Left forelimb (tissue), 1 donor: Measurements from ENCODE around the gene MAGEA3.
"Not testable (repeated sequence)": the region's sequence is repeated elsewhere in the genome, so short reads cannot be mapped to it uniquely, and the experiment has no call there.

Experiments
- DNase-seq: peaks from one replicate; pipeline ENCODE4 v3.0.0-alpha.2; 2018; ENCODE audit warnings: low spot score

MAGEA3 gene, protein sequence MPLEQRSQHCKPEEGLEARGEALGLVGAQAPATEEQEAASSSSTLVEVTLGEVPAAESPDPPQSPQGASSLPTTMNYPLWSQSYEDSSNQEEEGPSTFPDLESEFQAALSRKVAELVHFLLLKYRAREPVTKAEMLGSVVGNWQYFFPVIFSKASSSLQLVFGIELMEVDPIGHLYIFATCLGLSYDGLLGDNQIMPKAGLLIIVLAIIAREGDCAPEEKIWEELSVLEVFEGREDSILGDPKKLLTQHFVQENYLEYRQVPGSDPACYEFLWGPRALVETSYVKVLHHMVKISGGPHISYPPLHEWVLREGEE

DNA sequence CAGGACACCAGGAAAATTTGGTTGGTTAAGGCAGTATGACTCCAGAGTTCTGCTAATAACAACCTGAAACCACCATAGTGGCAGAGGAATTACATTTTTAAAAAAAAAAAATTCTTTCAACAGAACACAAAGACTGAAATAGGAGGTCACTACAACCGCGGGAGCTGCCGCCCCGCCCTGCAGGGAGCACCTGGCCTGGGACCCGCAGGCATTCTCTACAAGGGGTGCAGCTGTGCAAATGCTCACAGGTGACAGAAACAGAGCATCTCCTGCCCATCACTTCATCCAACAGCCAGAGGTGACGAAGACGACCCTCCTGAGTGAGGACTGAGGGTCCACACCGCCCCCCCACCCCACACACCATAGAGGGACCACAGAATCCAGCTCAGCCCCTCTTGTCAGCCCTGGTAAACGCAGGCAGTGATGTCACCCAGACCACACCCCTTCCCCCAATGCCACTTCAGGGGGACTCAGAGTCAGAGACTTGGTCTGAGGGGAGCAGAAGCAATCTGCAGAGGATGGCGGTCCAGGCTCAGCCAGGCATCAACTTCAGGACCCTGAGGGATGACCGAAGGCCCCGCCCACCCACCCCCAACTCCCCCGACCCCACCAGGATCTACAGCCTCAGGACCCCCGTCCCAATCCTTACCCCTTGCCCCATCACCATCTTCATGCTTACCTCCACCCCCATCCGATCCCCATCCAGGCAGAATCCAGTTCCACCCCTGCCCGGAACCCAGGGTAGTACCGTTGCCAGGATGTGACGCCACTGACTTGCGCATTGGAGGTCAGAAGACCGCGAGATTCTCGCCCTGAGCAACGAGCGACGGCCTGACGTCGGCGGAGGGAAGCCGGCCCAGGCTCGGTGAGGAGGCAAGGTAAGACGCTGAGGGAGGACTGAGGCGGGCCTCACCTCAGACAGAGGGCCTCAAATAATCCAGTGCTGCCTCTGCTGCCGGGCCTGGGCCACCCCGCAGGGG, at the start of gene MAGEA3:
MAGEA3 (plus strand) TSS at position 843 of the 980 bp plus-strand sequence. CDS start 2,039 bp downstream, outside the sequence.
- not testable (repeated sequence) for DNase-seq

DNA sequence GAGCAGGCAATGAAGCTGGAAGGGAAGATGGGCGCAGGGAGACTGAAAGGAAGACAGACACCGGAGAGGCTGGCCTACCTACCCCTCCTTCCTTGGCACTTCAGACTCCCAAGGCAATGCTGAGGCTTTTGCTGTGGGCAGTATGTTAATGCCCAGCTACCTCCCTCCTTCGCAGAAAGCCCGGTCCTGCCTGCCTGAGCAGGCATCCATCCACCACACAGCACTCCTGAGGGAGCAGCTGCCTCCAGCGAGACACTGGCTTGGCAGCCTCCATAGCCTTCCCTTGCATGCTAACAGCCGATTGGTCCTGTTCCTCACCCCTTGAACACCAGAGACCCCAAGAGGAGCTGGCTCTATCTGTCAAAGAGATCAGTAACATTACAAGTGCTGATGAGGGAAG, 46.5 kb upstream of the MAGEA3 start:
- no peak for DNase-seq

DNA sequence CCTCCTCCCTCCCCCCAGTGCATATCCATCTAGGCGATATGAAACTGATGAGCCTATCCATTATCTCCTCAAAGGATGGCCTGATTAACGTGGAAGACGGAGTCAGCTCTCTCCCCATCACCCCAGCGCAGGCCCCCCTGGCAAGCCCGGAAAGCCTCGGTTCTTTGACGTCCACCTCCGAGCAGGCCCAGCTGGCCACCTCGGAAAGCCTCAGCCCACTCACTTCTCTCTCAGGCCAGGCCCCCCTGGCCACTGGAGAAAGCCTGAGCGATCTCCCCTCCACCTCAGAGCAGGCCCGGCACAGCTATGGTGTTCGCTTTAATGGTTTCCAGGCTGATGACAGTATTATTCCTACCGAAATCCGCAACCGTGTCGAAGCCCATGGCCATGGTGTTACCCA, 46.1 kb upstream of the MAGEA3 start:
- no peak for DNase-seq

DNA sequence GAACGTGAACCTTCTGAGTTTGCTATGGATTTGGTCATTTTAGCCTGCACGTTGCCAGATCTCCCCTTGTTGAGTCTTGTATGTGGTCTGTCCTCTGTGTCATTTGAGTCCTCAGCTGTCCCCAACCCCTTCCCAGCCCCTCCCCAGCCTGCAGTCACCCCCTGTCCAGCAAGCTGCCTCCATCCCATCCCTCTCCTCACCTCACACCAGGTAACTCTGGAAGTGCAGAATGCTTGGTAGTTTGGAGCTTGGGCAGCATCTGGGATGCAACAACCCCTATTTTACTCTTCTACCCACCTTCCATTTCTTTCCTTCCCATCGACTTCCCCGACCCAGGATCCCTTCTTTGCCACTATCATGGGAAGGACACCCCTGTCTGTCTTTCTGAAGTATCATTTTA, 42.5 kb upstream of the MAGEA3 start:
- DNase-seq = no peak

DNA sequence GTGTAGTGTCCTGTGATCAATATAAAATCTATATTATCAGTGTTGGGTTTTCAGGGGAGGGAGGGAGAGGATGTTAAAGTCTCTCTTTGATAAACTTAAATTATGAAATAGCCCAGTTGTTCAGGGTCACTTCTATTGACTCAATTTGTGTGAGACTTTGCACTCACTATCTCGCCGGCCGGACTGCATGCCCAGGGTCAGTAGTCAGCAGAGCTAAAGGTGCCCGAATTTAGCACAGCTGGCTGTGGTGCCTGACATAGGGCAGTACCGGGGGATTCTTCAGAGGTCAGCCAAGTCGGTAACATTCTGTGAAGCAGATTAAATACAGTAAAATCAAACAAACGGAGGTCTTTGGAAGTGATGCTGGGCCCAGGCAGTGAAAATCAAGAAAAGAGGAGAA, 41.7 kb upstream of the MAGEA3 start:
- no peak for DNase-seq

DNA sequence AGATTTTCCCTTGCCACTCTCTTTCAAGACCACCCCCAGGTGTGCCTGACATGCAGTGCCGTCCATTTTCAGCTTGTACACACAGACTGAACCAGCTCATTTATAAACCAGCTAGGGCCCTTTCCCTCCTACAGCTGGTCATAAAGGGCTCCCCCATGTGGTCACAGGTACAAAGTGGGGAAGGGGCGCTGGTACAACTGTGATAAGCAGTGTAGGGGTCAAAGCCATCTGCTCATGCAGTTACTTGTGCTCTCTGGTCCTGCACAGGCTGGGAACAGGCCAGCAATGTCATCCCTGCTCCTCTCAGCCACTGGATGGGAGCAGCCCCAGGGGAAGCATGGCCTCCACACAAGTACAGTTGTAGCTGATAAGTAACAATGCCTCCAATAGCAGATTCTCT, 40.3 kb upstream of the MAGEA3 start:
- DNase-seq = no peak

DNA sequence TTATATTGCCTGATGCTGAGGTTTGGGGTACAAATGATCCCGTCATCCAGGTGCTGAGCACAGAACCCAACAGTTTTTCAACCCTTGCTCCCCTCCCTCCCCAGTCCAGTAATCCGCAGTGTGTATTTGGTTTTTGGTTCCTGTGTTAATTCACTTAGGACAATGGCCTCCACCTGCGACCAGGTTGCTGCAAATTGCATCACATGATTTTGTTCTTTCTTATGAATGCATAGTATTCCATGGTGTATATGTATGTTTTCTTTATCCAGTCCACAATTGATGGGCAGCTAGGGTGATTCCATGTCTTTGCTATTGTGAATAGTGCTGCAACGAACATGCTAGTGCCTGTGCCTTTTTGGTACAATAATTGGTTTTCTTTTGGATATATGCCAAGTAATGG, 35.5 kb upstream of the MAGEA3 start:
- DNase-seq = no peak

DNA sequence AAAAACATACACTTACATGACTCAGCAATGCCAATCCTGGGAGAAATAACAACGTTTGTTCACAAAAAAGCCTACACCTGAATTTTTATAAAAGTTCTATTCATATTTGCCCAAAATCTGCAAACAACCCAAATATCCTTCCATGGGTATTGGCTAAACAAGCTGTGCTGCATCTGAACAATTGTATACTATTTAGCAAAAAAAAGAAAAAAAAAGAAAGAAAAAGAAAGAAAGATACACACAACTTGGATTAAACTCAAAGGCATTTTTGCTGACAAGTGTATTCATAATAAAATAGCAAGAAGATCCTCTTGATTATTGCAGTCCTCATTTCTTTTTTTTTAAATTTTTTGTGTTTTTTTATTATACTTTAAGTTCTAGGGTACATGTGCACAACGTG, 24.5 kb upstream of the MAGEA3 start:
- no peak for DNase-seq

DNA sequence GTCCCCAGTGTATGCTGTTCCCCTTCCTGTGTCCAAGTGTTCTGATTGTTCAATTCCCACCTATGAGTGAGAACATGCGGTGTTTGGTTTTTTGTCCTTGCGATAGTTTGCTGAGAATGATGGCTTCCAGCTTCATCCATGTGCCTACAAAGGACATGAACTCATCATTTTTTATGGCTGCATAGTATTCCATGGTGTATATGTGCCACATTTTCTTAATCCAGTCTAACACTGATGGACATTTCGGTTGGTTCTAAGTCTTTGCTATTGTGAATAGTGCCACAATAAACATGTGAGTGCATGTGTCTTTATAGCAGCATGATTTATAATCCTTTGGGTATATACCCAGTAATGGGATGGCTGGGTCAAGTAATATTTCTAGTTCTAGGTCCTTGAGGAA, 23.9 kb upstream of the MAGEA3 start:
- not testable (repeated sequence) for DNase-seq

DNA sequence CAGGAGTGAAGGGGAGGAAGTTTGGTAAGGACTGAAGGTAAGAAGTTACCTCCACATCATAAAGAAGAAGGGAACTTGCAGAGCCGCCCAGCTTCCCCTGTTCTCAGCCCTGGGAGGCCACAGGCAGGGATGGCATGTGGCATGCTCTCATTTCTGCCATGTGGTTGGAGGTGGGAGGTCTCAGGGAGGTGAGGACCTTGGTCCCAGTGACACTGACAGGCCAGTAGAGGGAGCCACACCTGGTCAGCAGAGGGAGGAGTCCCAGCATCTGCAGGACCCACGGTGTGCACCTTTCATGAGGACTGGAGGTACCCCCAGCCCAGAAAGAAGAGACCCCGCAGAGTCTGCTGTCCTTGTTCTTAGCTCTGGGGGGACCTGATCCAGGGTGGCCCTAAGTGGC, 17.6 kb upstream of the MAGEA3 start:
- DNase-seq = not testable (repeated sequence)

DNA sequence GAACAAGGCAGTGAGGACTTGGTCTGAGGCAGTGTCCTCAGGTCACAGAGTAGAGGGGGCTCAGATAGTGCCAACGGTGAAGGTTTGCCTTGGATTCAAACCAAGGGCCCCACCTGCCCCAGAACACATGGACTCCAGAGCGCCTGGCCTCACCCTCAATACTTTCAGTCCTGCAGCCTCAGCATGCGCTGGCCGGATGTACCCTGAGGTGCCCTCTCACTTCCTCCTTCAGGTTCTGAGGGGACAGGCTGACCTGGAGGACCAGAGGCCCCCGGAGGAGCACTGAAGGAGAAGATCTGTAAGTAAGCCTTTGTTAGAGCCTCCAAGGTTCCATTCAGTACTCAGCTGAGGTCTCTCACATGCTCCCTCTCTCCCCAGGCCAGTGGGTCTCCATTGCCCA, 1.8 kb downstream of the MAGEA3 start:
- DNase-seq = not testable (repeated sequence)

DNA sequence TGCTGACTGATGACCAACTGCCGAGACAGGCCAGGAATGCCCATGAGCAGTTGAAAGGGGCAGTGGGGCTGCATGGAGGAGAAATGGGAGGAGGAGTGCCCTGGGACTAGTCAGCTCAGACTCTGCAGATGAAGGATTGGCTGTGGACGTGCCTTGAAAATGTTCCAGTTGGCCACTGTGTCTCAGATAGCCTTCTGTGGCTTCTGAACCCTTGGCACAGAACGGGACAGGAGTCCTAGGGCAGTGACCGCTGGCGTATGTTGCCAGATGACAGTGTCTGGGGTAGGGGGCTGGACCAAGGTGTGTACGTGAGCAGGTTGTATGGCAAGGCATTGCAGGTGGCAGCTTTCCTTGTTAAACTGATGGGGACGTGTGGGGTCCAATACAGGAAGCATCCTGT, 7.9 kb downstream of the MAGEA3 start:
- DNase-seq = not testable (repeated sequence)

DNA sequence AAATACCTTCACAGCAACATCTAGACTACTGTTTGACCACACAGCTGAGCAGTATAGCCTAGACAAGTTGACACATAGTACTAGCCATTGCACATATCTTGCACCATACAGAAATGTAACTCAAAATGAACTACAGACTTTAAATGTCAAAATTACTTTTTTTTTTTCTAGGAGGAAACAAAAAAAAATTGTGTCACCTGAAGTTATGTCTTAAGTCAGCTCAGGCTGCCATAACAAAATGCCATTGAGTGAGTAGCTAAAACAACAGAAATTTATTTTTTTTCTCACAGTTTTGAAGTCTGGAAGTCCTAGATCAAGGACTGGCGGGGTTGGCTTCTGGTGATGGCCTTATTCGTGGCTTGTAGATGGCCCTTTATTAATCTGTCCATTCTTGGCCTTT, 10.6 kb downstream of the MAGEA3 start, which contains the start of gene CSAG2:
CSAG2 (minus strand) TSS at position 101 of the 400 bp plus-strand sequence. CDS start 161 bp downstream, outside the sequence.
- not testable (repeated sequence) for DNase-seq

DNA sequence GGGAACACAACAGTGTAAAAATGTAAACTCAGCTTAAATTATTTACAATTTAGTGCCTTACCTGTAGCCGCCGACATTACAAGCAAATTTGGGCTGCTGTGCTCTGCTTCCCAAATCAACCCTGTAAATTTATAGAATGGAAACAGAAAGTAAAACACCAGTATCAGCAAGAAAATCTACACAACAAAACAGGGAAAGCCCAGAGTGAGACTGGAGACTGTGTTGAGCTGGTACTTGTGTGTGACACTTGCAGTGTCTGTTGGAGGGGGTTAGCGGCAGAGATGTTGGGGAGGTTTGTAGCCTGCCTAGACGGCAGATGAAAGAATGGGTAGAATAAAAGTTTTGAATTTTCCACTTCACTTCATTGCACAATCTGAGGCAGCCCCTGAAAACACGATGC, 14.6 kb downstream of the MAGEA3 start:
- DNase-seq = not testable (repeated sequence)

DNA sequence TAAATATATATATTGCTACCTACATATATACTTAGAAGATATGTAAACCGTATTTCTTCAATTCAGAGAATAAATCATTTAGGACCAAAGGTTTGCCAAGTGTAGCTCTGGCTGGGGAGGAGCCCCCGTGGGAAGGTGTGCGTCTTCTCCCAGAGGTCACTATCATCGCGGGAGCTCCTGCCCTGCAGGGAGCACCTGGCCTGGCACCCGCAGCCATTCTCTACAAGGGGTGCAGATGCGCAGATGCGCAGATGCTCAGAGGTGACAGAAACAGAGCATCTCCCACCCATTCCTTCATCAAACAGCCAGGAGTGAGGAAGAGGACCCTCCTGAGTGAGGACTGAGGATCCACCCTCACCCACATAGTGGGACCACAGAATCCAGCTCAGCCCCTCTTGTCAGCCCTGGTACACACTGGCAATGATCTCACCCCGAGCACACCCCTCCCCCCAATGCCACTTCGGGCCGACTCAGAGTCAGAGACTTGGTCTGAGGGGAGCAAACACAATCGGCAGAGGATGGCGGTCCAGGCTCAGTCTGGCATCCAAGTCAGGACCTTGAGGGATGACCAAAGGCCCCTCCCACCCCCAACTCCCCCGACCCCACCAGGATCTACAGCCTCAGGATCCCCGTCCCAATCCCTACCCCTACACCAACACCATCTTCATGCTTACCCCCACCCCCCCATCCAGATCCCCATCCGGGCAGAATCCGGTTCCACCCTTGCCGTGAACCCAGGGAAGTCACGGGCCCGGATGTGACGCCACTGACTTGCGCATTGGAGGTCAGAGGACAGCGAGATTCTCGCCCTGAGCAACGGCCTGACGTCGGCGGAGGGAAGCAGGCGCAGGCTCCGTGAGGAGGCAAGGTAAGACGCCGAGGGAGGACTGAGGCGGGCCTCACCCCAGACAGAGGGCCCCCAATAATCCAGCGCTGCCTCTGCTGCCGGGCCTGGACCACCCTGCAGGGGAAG, 15.5 kb downstream of the MAGEA3 start, which contains the start of gene MAGEA2B:
MAGEA2B (plus strand) TSS at position 814 of the 973 bp plus-strand sequence. CDS start 2,479 bp downstream, outside the sequence.
- DNase-seq = not testable (repeated sequence)

DNA sequence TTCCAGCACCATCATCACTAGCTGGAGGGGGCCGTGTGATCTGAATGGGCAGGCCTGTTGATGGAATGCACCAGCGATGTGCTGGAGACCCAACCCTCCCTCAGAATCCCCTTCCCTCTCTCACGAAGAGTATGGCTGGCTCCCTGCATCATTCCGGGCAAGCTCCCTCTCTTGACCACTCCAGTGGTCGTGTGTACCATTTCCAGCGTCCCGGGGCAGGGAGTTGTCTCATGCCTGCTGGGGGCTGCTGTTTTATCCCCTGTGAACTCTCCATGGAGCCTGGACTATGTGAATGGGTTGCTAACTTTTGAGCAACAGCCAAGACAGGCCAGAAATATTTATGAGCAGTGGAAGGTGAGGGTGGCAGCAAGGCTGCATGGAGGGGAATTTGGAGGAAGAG, 26.8 kb downstream of the MAGEA3 start:
- no peak for DNase-seq

DNA sequence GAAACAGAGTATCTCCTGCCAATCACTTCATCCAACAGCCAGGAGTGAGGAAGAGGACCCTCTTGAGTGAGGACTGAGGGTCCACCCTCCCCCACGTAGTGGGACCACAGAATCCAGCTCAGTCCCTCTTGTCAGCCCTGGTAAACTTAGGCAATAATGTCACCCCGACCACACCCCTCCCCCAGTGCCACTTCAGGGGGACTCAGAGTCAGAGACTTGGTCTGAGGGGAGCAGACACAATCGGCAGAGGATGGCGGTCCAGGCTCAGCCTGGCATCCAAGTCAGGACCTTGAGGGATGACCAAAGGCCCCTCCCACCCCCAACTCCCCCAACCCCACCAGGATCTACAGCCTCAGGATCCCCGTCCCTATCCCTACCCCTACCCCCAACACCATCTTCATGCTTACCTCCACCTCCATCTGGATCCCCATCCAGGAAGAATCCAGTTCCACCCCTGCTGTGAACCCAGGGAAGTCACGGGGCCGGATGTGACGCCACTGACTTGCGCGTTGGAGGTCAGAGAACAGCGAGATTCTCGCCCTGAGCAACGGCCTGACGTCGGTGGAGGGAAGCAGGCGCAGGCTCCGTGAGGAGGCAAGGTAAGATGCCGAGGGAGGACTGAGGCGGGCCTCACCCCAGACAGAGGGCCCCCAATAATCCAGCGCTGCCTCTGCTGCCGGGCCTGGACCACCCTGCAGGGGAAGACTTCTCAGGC, 34.8 kb downstream of the MAGEA3 start, which contains the start of the genes CSAG1 and MAGEA12:
CSAG1 (minus strand) TSS at position 461 of the 715 bp plus-strand sequence. CDS start 1,261 bp downstream, outside the sequence.
MAGEA12 (plus strand) TSS at position 497 of the 715 bp plus-strand sequence. CDS start 2,405 bp downstream, outside the sequence.
- no peak for DNase-seq

DNA sequence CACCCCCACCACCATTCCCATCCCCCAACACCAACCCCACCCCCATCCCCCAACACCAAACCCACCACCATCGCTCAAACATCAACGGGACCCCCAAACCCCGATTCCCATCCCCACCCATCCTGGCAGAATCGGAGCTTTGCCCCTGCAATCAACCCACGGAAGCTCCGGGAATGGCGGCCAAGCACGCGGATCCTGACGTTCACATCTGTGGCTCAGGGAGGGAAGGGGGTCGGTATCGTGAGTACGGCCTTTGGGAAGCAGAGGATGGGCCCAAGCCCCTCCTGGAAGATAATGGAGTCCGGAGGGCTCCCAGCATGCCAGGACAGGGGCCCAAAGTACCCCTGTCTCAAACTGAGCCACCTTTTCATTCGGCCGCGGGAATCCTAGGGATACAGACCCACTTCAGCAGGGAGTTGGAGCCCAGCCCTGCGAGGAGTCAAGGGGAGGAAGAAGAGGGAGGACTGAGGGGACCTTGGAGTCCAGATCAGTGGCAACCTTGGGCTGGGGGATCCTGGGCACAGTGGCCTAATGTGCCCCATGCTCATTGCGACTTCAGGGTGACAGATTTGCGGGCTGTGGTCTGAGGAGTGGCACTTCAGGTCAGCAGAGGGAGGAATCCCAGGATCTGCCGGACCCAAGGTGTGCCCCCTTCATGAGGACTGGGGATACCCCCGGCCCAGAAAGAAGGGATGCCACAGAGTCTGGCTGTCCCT, 35.7 kb downstream of the MAGEA3 start:
- DNase-seq = not testable (repeated sequence)

DNA sequence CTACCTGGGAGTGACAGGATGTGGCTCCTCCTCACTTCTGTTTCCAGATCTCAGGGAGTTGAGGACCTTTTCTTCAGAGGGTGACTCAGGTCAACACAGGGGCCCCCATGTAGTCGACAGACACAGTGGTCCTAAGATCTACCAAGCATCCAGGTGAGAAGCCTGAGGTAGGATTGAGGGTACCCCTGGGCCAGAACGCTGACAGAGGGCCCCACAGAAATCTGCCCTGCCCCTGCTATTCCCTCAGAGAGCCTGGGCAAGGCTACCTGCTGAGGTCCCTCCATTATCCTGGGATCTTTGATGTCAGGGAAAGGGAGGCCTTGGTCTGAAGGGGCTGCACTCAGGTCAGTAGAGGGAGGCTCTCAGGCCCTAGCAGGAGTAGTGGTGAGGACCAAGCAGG, 36.5 kb downstream of the MAGEA3 start:
- no peak for DNase-seq
